HEK293 (cell line): ENCODE data around the gene TLL2.

Source experiments
- TCF7L2 ChIP-seq: IDR thresholded peaks from 2 replicates; pipeline ENCODE4 v1.6.1; 2011; ENCODE audit warnings: low read depth, mild to moderate bottlenecking, inconsistent platforms, low read length, moderate library complexity, borderline replicate concordance
- ZBTB7A ChIP-seq: fragments of 450-650 bp; formaldehyde crosslinking; IDR thresholded peaks from 2 replicates; pipeline ENCODE4 v1.5.1; 2016; ENCODE audit warnings: low read depth, missing biosample characterization, missing genetic modification characterization
- ZEB2 ChIP-seq: fragments of 450-650 bp; formaldehyde crosslinking; IDR thresholded peaks from 2 replicates; pipeline ENCODE4 v1.5.1; 2016; ENCODE audit warnings: missing biosample characterization, missing genetic modification characterization
- ZFP41 ChIP-seq: fragments of 450-650 bp; formaldehyde crosslinking; IDR thresholded peaks from 2 replicates; pipeline ENCODE4 v1.5.1; 2016; ENCODE audit warnings: missing biosample characterization, missing genetic modification characterization, borderline replicate concordance
- ZFP69B ChIP-seq: fragments of 450-650 bp; formaldehyde crosslinking; IDR thresholded peaks from 2 replicates; pipeline ENCODE4 v1.5.1; 2016; ENCODE audit warnings: missing biosample characterization, missing genetic modification characterization
- ZNF169 ChIP-seq: fragments of 450-650 bp; formaldehyde crosslinking; IDR thresholded peaks from 2 replicates; pipeline ENCODE4 v1.5.1; 2016; ENCODE audit warnings: missing biosample characterization, missing genetic modification characterization
- ZNF175 ChIP-seq: fragments of 450-650 bp; formaldehyde crosslinking; IDR thresholded peaks from 2 replicates; pipeline ENCODE4 v1.5.1; 2016; ENCODE audit warnings: missing biosample characterization, missing genetic modification characterization
- ZNF202 ChIP-seq: fragments of 450-650 bp; formaldehyde crosslinking; IDR thresholded peaks from 2 replicates; pipeline ENCODE4 v1.5.1; 2016; ENCODE audit warnings: missing biosample characterization, missing genetic modification characterization, borderline replicate concordance
- ZNF223 ChIP-seq: fragments of 450-650 bp; formaldehyde crosslinking; IDR thresholded peaks from 2 replicates; pipeline ENCODE4 v1.5.1; 2016; ENCODE audit warnings: missing biosample characterization, missing genetic modification characterization
- ZNF311 ChIP-seq: fragments of 450-650 bp; formaldehyde crosslinking; IDR thresholded peaks from 2 replicates; pipeline ENCODE4 v1.5.1; 2017; ENCODE audit warnings: missing biosample characterization, missing genetic modification characterization, borderline replicate concordance
- ZNF404 ChIP-seq: fragments of 450-650 bp; formaldehyde crosslinking; IDR thresholded peaks from 2 replicates; pipeline ENCODE4 v1.5.1; 2017; ENCODE audit warnings: missing biosample characterization, missing genetic modification characterization
- ZNF549 ChIP-seq: fragments of 450-650 bp; IDR thresholded peaks from 2 replicates; pipeline ENCODE4 v1.5.1; 2018; ENCODE audit warnings: missing biosample characterization, missing genetic modification characterization, mild to moderate bottlenecking, inconsistent platforms, moderate library complexity
- ZNF560 ChIP-seq: fragments of 450-650 bp; formaldehyde crosslinking; IDR thresholded peaks from 2 replicates; pipeline ENCODE4 v1.5.1; 2017; ENCODE audit warnings: missing biosample characterization, missing genetic modification characterization, borderline replicate concordance
- ZNF621 ChIP-seq: fragments of 450-650 bp; formaldehyde crosslinking; IDR thresholded peaks from 2 replicates; pipeline ENCODE4 v1.5.1; 2017; ENCODE audit warnings: missing biosample characterization, missing genetic modification characterization
- ZNF785 ChIP-seq: fragments of 450-650 bp; formaldehyde crosslinking; IDR thresholded peaks from 2 replicates; pipeline ENCODE4 v1.5.1; 2016; ENCODE audit warnings: missing biosample characterization, missing genetic modification characterization
- ZSCAN30 ChIP-seq: fragments of 450-650 bp; IDR thresholded peaks from 2 replicates; pipeline ENCODE4 v1.5.1; 2018; ENCODE audit warnings: missing biosample characterization, mild to moderate bottlenecking, missing genetic modification characterization, moderate library complexity
- TF ChIP-seq, protein P1 (sequence below): fragments of 450-650 bp; formaldehyde crosslinking; conservative IDR thresholded peaks from 2 replicates; pipeline ENCODE4 v1.5.1; 2016; ENCODE audit warnings: low read depth, missing biosample characterization, missing genetic modification characterization
- TF ChIP-seq, protein P2 (sequence below): fragments of 450-650 bp; formaldehyde crosslinking; IDR thresholded peaks from 2 replicates; pipeline ENCODE4 v1.5.1; 2016; ENCODE audit warnings: missing biosample characterization, missing genetic modification characterization
- TF ChIP-seq, protein P3 (sequence below): fragments of 450-650 bp; formaldehyde crosslinking; IDR thresholded peaks from 2 replicates; pipeline ENCODE4 v1.5.1; 2016; ENCODE audit warnings: missing biosample characterization, missing genetic modification characterization
- TF ChIP-seq, protein P4 (sequence below): fragments of 450-650 bp; formaldehyde crosslinking; IDR thresholded peaks from 2 replicates; pipeline ENCODE4 v1.5.1; 2016; ENCODE audit warnings: missing biosample characterization, missing genetic modification characterization
- TF ChIP-seq, protein P5 (sequence below): fragments of 450-650 bp; formaldehyde crosslinking; IDR thresholded peaks from 2 replicates; pipeline ENCODE4 v1.5.1; 2016; ENCODE audit warnings: missing biosample characterization, missing genetic modification characterization
- TF ChIP-seq, protein P6 (sequence below): fragments of 450-650 bp; formaldehyde crosslinking; IDR thresholded peaks from 2 replicates; pipeline ENCODE4 v1.5.1; 2016; ENCODE audit warnings: missing biosample characterization, missing genetic modification characterization, low read depth
- TF ChIP-seq, protein P7 (sequence below): fragments of 450-650 bp; formaldehyde crosslinking; IDR thresholded peaks from 2 replicates; pipeline ENCODE4 v1.5.1; 2017; ENCODE audit warnings: missing biosample characterization, missing genetic modification characterization

Gene TLL2

DNA sequence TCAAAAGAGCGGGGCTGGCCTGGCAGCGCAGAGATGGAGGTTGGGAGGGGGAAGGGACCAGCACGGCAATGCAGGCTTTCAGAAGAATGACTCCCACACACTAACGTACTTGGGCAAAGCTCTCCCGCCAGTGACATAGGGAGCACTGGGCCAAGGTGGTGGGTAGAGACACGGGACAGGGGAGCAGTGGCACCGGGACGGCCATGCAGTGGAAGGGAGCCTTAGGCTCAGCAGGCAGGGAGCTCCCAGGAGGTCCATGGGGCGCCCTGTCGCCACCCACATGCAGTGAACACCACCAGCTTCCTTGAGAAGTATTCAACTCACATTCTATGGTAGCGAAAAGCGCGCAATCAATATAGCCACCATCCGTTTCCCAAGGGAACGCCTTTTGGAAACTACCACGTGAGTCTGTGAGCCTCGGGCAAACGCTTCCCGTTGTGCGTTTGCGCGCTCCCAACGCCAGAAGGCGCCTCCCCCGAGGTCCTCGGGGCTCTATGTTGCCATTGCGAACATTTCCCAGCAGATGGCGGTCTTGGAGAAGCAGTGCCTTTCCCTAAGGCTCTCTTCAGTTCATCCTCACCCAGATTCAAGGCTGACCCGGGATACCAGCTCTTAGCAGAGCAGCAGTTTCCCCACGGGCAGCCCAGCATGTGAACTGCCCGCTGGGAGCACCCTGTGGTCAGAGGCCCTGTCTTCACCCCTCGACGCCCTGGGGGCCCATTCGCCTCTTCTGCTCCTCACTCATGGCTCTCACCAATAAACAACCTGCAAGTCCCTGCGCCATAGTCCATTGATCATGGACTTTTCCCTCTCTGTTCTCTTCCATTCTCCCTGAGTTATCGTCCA is 138.5 kb downstream of the TLL2 start (continued):
- TF ChIP-seq, protein P1, sequence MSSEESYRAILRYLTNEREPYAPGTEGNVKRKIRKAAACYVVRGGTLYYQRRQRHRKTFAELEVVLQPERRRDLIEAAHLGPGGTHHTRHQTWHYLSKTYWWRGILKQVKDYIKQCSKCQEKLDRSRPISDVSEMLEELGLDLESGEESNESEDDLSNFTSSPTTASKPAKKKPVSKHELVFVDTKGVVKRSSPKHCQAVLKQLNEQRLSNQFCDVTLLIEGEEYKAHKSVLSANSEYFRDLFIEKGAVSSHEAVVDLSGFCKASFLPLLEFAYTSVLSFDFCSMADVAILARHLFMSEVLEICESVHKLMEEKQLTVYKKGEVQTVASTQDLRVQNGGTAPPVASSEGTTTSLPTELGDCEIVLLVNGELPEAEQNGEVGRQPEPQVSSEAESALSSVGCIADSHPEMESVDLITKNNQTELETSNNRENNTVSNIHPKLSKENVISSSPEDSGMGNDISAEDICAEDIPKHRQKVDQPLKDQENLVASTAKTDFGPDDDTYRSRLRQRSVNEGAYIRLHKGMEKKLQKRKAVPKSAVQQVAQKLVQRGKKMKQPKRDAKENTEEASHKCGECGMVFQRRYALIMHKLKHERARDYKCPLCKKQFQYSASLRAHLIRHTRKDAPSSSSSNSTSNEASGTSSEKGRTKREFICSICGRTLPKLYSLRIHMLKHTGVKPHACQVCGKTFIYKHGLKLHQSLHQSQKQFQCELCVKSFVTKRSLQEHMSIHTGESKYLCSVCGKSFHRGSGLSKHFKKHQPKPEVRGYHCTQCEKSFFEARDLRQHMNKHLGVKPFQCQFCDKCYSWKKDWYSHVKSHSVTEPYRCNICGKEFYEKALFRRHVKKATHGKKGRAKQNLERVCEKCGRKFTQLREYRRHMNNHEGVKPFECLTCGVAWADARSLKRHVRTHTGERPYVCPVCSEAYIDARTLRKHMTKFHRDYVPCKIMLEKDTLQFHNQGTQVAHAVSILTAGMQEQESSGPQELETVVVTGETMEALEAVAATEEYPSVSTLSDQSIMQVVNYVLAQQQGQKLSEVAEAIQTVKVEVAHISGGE (tag by site-specific recombination) = no peak
- TF ChIP-seq ZNF785 (tag by site-specific recombination) (no peak), ZNF404 (tag by site-specific recombination) (no peak), ZEB2 (tag by site-specific recombination) (no peak), ZNF202 (tag by site-specific recombination) (no peak), ZNF311 (no peak), ZNF223 (no peak), ZFP41 (tag by site-specific recombination) (no peak), ZNF560 (tag by site-specific recombination) (no peak), ZNF169 (tag by site-specific recombination) (no peak), ZFP69B (tag by site-specific recombination) (no peak), ZNF175 (tag by site-specific recombination) (no peak), ZSCAN30 (tag by site-specific recombination) (peak; percentile 53; the same call in 1 of the 2 replicates), ZBTB7A (tag by site-specific recombination) (no peak), ZNF621 (no peak), TCF7L2 (no peak), ZNF549 (tag by site-specific recombination) (no peak)
- TF ChIP-seq, protein P2, sequence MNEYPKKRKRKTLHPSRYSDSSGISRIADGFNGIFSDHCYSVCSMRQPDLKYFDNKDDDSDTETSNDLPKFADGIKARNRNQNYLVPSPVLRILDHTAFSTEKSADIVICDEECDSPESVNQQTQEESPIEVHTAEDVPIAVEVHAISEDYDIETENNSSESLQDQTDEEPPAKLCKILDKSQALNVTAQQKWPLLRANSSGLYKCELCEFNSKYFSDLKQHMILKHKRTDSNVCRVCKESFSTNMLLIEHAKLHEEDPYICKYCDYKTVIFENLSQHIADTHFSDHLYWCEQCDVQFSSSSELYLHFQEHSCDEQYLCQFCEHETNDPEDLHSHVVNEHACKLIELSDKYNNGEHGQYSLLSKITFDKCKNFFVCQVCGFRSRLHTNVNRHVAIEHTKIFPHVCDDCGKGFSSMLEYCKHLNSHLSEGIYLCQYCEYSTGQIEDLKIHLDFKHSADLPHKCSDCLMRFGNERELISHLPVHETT = 0 out of 2 replicates have a peak, but pooled peaks have one; percentile 28
- TF ChIP-seq, protein P3, sequence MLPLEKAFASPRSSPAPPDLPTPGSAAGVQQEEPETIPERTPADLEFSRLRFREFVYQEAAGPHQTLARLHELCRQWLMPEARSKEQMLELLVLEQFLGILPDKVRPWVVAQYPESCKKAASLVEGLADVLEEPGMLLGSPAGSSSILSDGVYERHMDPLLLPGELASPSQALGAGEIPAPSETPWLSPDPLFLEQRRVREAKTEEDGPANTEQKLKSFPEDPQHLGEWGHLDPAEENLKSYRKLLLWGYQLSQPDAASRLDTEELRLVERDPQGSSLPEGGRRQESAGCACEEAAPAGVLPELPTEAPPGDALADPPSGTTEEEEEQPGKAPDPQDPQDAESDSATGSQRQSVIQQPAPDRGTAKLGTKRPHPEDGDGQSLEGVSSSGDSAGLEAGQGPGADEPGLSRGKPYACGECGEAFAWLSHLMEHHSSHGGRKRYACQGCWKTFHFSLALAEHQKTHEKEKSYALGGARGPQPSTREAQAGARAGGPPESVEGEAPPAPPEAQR (tag by site-specific recombination) = no peak
- TF ChIP-seq, protein P4, sequence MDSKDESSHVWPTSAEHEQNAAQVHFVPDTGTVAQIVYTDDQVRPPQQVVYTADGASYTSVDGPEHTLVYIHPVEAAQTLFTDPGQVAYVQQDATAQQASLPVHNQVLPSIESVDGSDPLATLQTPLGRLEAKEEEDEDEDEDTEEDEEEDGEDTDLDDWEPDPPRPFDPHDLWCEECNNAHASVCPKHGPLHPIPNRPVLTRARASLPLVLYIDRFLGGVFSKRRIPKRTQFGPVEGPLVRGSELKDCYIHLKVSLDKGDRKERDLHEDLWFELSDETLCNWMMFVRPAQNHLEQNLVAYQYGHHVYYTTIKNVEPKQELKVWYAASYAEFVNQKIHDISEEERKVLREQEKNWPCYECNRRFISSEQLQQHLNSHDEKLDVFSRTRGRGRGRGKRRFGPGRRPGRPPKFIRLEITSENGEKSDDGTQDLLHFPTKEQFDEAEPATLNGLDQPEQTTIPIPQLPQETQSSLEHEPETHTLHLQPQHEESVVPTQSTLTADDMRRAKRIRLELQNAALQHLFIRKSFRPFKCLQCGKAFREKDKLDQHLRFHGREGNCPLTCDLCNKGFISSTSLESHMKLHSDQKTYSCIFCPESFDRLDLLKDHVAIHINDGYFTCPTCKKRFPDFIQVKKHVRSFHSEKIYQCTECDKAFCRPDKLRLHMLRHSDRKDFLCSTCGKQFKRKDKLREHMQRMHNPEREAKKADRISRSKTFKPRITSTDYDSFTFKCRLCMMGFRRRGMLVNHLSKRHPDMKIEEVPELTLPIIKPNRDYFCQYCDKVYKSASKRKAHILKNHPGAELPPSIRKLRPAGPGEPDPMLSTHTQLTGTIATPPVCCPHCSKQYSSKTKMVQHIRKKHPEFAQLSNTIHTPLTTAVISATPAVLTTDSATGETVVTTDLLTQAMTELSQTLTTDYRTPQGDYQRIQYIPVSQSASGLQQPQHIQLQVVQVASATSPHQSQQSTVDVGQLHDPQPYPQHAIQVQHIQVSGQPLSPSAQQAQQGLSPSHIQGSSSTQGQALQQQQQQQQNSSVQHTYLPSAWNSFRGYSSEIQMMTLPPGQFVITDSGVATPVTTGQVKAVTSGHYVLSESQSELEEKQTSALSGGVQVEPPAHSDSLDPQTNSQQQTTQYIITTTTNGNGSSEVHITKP (tag by site-specific recombination) = peak; percentile 81
- TF ChIP-seq, protein P5, sequence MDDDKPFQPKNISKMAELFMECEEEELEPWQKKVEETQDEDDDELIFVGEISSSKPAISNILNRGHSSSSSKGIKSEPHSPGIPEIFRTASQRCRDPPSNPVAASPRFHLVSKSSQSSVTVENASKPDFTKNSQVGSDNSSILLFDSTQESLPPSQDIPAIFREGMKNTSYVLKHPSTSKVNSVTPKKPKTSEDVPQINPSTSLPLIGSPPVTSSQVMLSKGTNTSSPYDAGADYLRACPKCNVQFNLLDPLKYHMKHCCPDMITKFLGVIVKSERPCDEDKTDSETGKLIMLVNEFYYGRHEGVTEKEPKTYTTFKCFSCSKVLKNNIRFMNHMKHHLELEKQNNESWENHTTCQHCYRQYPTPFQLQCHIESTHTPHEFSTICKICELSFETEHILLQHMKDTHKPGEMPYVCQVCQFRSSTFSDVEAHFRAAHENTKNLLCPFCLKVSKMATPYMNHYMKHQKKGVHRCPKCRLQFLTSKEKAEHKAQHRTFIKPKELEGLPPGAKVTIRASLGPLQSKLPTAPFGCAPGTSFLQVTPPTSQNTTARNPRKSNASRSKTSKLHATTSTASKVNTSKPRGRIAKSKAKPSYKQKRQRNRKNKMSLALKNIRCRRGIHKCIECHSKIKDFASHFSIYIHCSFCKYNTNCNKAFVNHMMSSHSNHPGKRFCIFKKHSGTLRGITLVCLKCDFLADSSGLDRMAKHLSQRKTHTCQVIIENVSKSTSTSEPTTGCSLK (tag by site-specific recombination) = no peak
- TF ChIP-seq, protein P6, sequence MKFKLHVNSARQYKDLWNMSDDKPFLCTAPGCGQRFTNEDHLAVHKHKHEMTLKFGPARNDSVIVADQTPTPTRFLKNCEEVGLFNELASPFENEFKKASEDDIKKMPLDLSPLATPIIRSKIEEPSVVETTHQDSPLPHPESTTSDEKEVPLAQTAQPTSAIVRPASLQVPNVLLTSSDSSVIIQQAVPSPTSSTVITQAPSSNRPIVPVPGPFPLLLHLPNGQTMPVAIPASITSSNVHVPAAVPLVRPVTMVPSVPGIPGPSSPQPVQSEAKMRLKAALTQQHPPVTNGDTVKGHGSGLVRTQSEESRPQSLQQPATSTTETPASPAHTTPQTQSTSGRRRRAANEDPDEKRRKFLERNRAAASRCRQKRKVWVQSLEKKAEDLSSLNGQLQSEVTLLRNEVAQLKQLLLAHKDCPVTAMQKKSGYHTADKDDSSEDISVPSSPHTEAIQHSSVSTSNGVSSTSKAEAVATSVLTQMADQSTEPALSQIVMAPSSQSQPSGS (tag by site-specific recombination) = no peak
- TF ChIP-seq, protein P7, sequence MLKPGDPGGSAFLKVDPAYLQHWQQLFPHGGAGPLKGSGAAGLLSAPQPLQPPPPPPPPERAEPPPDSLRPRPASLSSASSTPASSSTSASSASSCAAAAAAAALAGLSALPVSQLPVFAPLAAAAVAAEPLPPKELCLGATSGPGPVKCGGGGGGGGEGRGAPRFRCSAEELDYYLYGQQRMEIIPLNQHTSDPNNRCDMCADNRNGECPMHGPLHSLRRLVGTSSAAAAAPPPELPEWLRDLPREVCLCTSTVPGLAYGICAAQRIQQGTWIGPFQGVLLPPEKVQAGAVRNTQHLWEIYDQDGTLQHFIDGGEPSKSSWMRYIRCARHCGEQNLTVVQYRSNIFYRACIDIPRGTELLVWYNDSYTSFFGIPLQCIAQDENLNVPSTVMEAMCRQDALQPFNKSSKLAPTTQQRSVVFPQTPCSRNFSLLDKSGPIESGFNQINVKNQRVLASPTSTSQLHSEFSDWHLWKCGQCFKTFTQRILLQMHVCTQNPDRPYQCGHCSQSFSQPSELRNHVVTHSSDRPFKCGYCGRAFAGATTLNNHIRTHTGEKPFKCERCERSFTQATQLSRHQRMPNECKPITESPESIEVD (tag by site-specific recombination) = no peak
